NCI-H1417 treated with DMSO at 0.1 percent for 48 hours (cell line): ENCODE results near the gene TMIGD1.

Source experiments
- DNase-seq: peaks from one replicate; lab custom pipeline; 2025; lab: John Stamatoyannopoulos, UW

The TMIGD1 gene

DNA sequence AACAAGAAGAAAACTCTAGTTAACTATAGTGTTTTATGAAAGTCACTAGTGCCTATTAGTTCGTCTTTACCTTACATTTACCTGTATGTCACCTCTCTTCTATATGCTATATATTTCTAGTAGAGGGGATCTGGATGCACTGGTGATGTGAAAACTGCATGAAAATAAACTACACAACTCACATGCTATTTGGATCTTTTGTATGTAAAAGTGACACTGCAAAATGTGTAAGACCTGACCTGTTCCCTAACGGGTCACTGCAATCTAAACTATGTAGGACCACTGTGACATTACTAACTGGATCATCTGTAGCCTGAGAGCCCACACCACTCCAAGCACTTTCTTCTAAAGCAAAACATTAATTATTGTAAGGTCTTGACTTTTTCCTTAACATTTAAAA, 43.8 kb downstream of the TMIGD1 start:
- DNase-seq: no peak

DNA sequence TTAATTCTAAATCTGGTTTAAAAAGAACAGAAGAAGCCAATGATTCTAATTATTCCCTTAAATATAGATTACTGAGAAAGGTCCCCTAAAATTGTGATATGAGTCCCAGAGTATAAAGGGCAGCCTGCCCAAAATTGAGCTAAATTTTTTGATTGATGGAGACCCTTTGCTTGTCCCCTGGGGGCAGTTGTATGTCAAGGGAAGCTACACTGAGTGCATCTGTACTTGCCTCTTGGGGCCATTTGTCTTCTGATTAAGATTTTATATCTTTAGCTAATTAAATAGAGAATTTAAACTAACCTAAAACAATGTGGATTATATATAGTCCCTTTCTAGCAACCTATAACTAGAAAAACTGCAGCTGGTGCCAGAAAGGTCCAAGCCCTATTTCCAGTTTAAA, 54.7 kb downstream of the TMIGD1 start:
- no peak for DNase-seq

DNA sequence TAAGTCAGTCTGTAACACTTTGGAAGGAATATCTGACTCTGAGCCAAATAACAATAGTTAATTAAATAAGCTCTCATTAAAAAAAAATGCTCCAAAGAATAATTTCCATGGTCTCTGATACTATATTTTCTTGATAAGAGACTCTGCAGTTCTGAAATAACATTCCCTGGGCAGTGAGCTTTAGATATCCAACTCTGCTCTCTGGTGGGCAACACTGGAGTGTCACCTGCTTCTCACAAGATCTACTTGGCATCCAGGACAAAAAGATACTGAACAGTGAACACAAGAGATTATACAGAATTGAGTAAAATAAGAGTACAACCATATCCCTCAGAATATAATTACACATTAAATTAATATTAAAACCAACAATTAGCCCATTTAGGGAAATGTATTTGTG, 55.8 kb downstream of the TMIGD1 start:
- DNase-seq: no peak

DNA sequence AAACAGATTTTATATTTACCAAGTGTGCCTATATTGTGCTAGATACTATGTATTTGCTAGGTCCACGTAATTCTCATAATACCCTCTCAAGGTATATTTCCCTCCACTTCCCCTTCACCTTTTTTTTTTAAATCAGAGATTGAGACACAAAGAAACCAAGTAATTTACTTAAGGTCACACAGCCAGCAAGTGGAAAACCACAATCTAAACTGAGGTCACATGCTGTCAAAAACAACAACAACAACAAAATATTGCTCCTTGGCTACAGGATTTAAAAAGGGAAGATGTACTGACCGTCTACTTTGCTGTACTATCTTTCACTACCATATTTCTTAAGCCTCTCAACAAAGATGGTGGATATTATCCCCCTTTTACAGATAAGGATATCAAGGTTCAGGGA, 57.9 kb downstream of the TMIGD1 start:
- no peak for DNase-seq

DNA sequence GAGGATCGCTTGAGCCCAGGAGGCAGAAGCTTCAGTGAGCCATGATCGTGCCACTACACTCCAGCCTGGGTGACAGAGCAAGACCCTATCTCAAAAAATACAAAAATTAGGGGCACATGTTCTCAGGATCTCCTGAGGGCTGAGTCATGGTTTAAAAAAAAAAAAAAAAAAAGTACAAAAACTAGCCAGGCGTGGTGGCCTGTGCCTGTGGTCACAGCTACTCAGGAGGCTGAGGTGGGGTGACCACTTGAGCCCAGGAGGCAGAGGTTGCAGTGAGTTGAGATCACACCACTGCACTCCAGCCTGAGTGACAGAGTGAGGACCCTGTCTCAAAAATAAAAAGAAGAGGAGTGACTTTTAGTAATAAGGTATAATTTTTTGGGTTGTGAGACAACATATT, 59.0 kb downstream of the TMIGD1 start:
- no peak for DNase-seq

DNA sequence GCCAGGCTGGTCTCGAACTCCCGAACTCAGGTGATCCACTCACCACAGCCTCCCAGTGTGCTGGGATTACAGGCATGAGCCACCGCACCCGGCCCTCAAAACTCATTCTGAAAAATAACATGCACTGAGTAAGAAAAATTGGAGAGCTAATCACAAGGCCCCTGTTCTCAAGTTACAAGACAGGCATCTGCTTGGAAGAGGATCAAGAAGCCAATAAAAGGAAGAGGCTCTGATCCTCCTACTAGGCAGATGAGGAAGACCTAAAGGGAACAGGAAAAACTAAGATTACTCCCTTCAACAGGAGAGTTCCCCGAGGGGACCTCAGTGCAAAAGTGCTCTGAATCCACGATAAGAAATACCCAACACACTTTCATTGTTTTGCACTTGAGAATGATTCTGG, 60.5 kb downstream of the TMIGD1 start:
- DNase-seq: no peak

DNA sequence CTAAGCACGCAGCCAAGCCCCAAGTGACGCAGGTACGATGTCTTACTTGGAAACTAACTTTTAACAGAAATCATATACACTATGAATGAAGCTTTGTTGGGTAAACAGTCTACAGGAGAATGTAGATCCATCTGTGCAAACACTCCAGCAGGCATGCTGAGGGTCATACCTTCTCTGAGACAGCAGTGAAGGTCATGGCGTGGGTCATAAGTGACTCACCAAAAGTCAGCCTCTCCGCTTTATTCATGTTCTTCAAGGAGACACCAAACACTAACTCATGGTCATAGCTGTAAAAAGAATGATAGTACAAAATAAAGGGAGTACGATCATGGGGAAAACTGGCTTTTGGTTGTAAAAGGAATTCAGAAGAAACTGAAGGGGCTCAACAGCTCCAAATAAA, 62.8 kb downstream of the TMIGD1 start:
- DNase-seq: no peak

DNA sequence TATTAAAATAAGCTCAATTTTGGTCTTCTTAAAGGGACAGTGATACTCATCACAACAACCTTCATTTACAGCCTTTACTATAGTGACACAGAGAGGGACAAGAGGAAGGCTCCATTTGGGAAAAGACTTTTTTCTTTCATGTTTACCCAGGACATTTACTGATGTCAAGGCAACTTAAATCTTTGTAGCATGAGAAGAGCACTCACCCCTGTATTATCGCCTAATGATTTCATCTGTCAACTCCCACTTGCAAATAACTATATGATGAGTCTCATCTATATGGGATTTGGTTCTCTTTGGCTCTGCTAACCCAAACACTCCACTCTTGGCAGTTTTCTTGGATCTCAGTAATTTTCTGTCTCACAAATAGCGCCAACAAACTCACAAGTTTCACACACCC, 66.2 kb downstream of the TMIGD1 start:
- DNase-seq: no peak
